GM19468 (cell line): ENCODE results near the gene DYSF.

Experiments
- ATAC-seq: cut with Tn5 transposase; IDR thresholded peaks from one replicate; pipeline ENCODE4 v1.9.1; 2021; ENCODE audit warnings: mild to moderate bottlenecking, moderate library complexity, moderate number of reproducible peaks; ENCODE audit not compliant: unreplicated experiment; ENCODE audit errors: extremely low read depth

DYSF gene

GRCh38 chr2:71455741-71456569 is 2.6 kb downstream of the DYSF start:
- ATAC-seq: no peak

DNA sequence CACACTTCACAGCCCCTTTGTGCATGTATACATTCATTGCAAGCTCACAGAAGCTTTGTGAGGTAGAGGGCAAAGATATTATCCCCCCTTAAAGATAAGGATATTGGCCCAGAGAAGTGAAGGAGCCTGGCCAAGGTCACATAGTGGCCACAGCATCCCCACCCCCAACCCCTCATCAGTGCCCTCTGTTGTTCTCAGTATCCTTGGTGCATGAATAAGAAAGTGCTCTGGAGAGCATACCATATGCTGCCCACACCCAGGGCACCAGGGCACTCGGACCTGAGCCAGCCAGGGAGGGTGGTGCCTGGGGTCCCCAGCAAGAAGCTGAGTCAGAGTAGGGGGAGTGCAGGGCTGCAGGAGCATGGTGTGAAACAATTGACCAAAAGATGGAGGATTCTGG is 3.3 kb downstream of the DYSF start:
- ATAC-seq: no peak

DNA sequence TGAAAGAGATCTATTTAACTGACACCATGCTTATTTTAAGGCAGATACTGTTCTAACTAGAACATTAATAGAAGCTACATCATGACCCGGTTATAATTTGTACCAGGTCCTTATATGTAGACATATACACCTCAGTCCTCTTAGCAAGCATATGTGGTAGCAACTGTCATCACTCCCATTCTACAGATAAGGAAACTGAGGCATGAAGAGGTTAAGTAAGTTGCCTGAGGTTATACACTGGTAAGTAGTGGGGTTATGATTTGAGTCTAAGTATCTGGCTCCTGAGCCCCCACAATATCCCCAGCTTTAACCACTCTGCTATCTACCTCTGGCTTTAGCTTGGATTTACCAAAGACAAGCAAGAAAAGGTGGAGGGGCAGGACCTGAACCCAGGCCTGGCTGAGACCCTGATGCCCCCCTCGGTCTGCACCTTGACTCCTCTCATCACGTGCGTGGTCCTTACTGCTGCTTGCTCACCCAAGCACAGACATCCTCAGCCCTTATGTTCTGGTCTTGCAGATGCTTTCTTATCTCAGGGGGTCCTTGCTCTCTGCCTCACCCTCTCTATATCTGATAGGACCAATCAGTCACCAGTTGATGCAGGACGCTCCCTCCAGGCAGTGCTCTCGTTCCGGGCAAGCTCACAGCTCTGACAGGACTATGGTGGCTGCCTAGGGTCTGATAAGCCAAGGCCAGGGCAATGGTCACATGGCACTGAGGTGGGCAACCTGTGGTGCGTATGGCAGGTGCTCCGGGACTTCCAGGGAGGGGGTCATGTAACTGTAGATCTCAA is 4.0 kb downstream of the DYSF start:
- no peak for ATAC-seq

DNA sequence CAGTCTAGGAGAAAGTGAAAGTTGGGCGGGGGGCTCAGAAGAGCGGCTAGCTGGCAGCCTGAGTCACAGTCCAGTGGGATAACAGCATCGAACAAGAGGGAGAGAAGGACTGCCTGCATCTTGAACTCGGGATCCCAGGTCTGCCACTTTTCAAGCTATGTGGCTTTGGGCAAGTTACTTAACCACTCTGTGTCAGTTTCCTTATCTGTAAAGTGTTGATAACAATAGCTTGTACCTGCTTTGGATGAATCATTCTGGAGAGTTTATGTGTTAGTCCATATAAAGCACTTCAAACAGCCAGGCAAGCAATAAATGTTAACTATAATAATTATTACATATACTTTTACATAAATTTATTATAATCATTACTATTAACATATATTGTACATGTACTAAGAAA is 4.6 kb downstream of the DYSF start:
- no peak for ATAC-seq

DNA sequence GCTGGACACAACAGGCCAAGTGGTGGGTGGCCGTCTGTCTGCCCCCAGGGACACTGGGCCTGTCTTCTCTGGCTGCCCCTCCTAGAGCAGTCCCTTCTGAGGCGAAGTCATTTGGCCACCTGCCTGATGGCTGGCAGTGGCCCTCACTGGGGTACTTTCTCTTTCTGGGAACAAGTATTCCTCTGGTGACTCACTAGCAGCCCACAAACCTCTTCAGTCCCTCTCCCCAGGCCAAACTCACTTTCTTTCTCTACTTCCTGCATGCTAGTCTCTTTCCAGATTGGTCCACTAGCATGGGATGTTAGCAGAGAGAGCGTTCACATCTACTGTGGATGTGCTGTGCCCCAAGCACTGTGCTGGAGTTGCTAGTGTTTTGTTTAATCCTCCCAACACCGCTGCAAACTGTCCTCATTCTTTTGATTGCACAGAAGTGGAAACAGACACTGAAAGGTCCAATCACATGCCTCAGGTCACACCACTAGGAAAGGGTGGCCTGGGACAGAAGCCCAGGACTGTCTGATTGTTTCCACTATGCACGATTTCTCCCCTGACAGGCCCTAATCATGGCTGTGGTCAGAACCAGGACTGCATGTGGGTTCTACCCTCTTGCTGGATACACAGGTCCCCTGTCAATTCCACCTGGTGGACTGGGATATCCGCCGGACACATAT is 5.2 kb downstream of the DYSF start:
- ATAC-seq: no peak

- no peak for ATAC-seq
These were observed 5.7 kb downstream of the DYSF start for GRCh38 chr2:71459084-71459431.

GRCh38 chr2:71460056-71460455 is 6.7 kb downstream of the DYSF start:
- ATAC-seq: no peak

- ATAC-seq: no peak
These were observed 7.4 kb downstream of the DYSF start for GRCh38 chr2:71460595-71461303.

DNA sequence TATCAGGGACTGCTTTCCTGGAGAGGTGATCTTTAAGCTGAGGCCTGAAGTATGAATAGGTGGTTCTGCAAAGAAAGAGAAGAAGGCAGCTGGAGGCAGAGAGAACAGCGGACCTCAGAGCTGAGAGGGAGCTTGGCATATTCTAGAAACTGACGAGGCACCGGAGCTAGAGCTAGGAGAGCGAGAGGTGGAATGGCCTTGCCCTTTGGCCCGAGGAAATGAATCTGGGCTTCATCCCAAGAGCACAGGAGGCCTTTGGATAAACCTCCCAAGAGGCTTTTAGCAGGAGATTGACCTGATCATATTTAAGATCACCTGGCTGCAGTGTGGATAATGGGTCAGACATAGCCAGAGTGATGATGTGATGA is 7.9 kb downstream of the DYSF start:
- no peak for ATAC-seq

DNA sequence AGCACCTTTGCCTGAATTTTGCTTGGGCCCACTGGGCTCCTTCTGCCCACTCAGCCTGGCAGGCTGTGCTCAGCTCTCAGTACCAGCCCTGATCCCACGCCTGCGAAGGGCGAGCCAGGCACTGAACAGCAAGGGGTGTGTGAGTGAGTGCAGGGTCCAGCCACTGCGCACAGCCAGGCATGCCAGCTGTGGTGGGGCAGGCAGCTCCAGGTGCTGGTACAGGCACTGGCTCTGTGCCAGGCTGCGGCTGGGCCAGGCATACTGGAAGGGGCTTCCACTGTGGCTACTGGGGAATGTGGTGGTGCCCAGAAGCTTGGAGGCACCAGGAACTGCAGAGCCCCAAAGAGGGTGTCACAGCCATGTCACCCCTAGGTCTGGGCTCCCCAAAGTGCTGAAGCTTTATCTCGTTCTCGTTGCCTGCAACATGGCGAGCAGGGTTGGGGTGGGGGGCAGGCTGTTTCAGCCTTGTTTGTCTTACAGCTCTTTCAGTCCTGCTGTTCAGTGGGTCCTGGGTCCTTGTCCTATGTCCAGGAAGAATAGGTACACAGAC is 8.8 kb downstream of the DYSF start:
- ATAC-seq: no peak

DNA sequence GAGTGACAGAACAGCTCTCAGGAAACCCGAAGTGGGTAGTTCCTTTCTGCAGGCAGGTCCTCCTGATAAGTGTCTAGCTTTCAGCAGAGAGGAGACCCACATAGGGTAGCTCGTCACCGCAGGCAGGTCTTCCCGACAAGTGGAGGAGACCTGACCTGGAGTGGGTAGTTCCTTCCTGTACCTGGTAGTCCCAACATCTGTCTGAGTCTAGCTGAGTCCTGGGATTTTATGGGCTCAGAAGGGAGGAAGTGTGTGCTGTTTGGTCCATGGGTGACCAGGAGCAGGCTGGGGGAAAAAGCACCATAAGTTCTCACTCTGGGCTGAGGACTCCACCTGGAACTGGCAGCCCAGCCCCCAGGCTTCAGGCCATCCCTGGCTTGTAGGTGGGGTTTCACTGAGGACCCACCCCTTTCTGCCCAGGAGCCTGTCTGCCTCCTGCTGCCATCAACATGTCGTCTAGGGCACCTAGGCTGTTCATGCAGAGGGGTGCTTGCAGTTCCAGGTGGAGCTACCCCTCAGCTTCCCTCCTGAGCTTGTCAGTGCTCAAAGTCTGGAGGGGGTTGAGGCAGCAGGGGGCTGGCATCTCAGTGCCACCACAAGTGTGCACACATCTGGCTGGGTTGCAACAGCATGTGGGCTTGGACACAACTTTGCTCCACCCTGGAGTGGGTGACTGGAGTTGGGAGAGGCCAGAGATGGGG is 9.4 kb downstream of the DYSF start:
- ATAC-seq: no peak

GRCh38 chr2:71463342-71463654 is 9.9 kb downstream of the DYSF start:
- no peak for ATAC-seq

DNA sequence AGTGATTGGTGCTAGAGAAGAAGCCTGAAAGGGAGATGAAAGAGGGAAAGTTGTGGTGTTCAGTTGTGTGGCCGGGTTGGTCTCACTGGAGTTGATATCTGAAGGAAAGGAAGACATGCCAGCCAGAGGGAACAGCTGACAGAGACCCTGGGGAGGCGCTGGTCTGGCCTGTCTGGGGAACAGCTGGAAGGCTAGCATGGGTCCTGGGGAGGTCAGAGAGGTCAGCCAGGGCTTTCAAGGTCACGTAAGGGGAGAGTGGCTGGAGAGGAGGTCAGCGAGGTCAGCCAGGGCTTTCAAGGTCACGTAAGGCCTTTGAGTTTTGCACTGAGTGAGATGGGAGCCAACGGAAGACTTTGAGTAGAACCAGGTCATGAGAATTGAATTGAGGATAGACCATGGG is 11.0 kb downstream of the DYSF start:
- no peak for ATAC-seq

GRCh38 chr2:71465356-71465755 is 12.0 kb downstream of the DYSF start:
- no peak for ATAC-seq

GRCh38 chr2:71465961-71466300 is 12.6 kb downstream of the DYSF start:
- no peak for ATAC-seq

GRCh38 chr2:71466301-71467179 is 13.2 kb downstream of the DYSF start:
- no peak for ATAC-seq

GRCh38 chr2:71467180-71467815 is 13.9 kb downstream of the DYSF start:
- ATAC-seq: no peak

- ATAC-seq: no peak
These were observed 15.1 kb downstream of the DYSF start for GRCh38 chr2:71468279-71469015.
